ENCODE measurements around the gene ZNF79.

Gene ZNF79

GRCh38 chr9:127423934-127424675 lies at the start of gene ZNF79:
Gene ZNF79, plus strand, starts transcription at chr9:127424382. Its CDS starts 406 bp downstream, at chr9:127424788.
- DNase-seq = peak; percentile 81

- DNase-seq = no peak
Measured at GRCh38 chr9:127380479-127380878, 43.7 kb upstream of the ZNF79 start.

DNA sequence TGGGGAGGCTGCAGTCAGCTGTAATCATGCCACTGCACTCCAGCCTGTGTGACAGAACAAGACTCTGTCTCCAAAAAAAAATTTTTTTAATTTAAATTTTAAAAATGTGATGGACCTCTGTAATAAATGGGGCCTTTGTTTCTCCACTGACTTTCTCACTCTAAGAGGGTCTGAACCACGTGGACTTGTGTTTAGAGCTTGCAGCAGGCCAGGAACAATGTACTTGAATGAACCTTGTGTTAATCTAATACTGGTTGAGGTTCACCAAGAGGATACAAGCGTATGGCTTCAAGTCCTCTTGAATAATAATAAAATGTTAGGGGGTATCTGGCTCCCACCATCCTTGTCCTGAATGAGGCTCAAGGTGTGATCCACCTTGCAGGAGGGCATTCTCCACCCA lies 41.6 kb upstream of the ZNF79 start:
- no peak for DNase-seq

DNA sequence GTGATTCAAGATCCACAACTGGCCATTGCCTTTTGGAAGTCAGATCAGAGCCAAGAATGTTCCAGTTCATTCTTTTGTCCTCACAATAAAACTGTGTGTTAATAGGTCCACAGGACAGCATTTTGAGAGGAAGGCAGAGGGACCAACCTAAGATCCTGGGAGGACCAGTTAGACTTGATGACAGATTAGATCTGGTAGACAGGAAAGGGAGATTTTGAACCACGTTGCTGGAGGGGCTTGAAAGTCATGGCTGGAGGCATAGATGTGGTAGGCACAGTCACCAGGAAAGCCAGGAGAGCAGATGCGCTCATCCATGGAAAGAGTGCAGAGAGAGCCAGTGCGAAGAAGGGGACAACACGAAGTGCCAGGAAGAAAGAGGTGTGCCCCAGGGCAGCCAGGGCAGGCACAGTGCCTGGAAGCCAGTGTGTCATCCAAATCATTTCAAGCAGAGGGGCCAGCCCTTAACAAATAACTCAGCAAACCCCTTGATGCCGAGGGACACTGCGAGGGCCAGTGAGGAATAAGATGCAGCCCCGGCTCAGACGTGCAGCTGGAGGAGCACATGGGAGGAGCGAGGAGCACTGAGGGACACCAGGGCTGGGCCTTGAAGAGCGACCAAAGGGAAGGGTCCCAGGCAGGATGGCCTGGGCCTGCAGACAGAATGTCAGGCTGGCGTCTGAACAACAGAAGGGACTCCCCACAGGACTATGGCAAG lies 40.0 kb upstream of the ZNF79 start:
- DNase-seq = no peak

DNA sequence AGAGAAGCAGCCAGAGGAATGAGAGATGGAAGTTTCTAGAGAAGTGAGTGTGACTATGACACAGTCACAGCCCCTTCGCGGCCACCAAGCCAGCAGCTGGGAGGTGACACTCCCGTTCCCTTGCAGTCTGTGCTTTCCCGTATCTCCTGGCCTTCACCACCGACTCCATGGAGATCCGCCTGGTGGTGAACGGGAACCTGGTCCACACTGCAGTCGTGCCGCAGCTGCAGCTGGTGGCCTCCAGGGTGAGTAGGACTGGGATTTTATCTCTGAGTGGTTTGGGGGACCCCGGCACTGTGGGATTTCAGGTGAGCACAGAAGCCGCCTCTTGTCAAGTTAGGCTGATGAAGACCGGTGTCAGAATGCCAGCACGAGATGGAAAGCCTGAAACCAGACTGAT lies 39.3 kb upstream of the ZNF79 start:
- no peak for DNase-seq

DNA sequence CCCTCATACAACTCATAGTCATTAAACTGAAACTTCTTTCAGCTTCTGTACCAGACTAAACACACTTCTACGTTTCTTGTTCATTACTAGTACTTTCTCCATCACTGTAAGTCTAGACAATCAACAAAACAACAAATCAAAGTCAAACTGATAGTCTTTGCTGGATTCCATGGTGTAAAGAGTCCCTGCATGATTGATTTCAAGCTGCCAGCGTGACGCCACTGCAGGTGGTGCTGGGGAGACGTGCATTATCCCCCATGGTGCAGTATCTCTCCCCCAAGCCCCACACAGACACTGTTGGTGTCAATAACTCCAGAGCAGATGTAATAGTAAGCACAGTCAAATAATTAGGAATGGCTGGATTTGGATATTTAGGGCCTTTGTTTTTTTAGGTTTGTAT lies 37.9 kb upstream of the ZNF79 start:
- no peak for DNase-seq

GRCh38 chr9:127386981-127387380 lies 37.2 kb upstream of the ZNF79 start:
- no peak for DNase-seq

GRCh38 chr9:127388037-127388855 lies 35.9 kb upstream of the ZNF79 start:
- DNase-seq = no peak

DNA sequence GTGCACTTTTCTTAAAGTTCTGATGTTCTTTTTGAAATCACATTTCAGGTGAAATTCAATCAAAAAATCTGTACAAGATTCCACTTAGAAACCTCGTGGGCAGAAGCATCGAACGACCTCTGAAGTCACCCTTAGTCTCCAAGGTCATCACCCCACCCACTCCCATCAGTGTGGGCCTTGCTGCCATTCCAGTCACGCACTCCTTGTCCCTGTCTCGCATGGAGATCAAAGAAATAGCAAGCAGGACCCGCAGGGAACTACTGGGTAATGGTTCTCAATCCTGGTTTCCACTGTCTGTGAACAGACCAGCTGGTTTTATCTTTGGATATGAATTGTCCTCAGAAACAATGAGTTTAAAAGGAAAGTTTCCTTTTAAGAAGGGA lies 35.3 kb upstream of the ZNF79 start:
- no peak for DNase-seq

DNA sequence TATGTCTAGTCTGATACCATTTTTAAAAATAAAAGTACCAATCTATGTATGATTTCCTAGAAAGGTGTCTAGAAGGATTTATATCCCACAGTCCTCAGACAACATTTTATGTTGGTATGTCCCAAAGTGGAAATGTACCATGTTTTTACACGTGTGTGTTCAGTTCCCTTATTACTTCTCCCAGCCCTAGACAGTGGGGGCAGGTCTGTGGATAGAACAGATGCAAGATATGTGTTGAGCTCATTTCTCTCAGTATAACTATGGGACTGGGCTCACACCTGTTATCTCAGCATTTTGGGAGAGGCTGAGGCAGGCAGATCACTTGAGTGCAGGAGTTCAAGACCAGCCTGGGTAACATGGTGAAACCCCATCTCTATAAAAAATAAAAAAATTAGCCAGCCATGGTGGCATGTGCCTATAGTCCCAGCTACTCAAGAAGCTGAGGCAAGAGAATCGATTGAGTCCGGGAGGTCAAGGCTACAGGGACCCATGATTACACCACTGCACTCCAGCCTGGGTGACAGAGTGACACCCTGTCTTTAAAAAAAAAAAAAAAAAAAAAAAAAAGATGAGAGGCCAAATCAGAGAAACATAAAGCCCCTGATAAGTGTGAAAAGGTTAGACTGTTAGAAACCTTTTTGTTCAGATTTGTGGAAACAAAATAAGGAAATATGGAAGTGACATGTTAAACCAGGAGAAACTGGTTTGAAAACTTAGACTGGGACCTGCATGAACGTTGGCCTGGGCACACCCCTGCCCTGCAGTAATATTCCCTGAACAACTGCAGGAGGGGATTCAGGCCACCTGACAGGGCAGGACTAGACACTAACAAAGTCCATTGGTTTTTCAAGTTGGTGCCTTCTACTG lies 34.6 kb upstream of the ZNF79 start:
- no peak for DNase-seq

GRCh38 chr9:127390248-127390545 lies 34.0 kb upstream of the ZNF79 start:
- DNase-seq = no peak

GRCh38 chr9:127390563-127390962 lies 33.6 kb upstream of the ZNF79 start:
- DNase-seq = no peak

DNA sequence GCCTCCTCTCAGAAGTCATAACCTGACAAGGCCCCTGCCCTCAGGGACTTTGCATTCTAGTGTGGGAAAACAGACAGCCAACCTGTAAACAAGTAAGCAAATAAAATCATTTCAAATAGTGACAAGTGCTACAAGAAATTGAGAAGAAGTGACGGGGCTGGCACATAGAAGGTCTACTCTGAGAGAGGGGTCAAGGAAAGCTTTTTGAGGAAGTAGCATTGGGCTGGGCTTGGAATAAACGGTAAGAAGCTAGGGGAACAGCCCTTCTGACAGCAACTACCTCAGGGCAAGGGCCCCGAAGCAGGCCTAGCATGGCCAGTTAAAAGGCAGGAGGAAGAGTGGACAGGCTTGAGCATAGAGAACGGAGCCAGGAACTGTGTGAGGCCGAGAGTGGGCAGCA lies 32.0 kb upstream of the ZNF79 start:
- no peak for DNase-seq

GRCh38 chr9:127392976-127393375 lies 31.2 kb upstream of the ZNF79 start:
- no peak for DNase-seq

- no peak for DNase-seq
Measured at GRCh38 chr9:127393645-127394044, 30.5 kb upstream of the ZNF79 start.

GRCh38 chr9:127395497-127396252 lies 28.5 kb upstream of the ZNF79 start:
- DNase-seq = no peak

DNA sequence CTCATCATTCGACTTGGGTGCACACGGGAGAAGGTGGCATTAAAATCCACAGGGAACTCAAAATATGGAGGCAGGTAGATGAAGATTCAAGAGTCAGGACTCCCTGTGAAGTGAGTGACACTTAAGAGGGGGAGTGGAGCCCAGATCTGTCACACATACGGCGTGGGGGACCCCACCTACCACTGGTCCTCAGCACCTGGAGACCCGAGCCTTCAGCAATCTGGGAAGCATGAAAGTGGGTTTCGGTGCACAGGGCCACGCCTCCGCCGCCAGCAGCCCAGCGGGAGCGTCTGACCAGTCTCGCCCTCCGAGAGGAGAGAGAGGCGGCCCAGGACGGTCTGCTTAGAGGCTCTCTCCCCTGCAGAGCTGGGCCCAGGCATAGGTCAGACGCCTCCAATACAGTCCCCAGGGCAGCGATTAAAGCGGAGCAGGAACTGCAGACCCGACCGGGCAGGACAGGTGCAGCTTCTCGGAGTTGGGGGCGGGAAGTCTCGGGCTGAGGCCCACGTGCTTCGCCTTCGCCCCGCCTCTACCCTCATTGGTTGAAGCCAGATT lies 27.9 kb upstream of the ZNF79 start:
- no peak for DNase-seq

GRCh38 chr9:127396808-127397645 lies 27.2 kb upstream of the ZNF79 start, which contains the start of gene SLC2A8:
Gene SLC2A8, plus strand, starts transcription at chr9:127397169. Its CDS starts 62 bp downstream, at chr9:127397231.
- peak; percentile 100 for DNase-seq

- DNase-seq = peak; percentile 20
Measured at GRCh38 chr9:127397646-127398274, 26.4 kb upstream of the ZNF79 start.

GRCh38 chr9:127398275-127398647 lies 25.9 kb upstream of the ZNF79 start:
- no peak for DNase-seq
